ENCODE data around the gene PDK2.

The PDK2 gene

DNA sequence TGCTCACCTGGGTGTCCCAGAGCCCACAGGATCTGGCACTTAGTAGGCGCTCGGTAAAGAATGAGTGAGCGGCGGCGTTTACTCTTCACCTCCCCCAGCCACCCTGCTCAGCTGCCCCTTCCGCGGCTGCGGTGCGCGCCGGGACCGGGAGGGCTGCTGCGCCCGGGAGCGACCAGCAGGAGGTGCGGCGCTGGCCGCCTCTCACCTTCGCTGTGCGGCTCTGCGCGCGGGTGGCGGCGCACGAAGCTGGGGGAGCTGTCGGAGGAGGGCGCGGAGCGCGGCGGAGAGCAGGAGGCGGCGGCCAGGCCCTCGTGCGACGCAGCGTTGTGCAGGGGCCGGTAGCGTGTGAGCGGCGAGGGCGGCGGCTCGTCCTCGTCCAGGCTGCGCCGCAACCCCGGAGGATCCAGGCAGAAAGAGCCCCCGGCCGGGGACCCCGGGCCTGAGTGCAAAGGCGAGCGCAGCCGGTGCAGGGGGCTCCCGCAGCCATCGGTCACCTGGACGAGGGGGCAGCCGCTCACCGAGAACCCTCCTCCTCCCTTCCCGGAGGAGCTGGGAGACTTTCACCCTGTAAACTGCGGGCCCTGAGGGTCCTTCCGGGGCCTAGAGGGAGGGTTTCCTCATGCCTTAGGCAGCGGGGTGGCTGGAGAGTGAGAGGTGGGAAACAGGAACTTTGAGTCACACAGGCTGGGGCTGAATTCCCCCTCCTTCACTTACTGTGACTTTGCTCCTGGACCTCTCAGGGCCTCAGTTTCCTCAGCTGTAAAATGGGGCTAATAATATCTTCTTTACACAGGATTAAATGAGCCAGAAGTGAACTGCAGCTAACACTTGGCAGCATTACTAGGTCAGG lies 22.3 kb downstream of the PDK2 start:
- no peak for DNase-seq (ENCODE audit: low spot score)

DNA sequence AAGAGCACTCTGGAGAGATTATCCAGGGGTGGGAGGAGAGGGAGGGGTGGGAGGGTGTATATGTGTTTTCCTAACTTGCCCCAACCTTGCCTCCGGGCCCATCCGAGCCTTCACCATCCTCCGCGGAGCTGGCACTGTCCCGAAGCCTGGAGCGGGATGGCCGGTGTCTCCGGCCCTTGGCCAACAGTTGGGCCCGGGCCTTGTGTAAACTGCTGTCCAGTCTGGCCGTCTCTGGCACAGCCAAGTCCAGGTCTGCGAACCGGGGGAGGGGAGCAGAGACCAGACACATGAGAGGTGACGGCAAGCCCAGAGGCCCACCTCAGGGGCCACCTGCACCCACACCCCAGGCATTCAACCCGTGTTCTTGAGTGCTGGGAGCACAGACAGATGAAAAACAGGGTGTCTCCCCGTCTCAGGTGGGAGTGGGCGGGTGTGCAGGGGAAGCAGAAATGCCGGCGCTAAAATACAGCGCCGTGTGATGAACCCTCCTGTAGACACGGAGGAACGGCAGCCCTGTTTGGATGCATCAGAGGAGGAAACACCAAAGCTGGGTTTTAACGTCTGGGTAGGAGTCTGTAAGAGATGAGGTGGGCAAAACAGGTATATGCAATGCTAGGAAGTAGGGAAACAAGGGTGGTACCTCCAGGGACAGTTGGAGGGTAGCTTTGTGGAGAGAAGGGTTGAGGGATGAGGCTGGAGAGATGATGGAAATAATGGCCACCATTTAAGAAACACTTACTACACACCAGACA lies 23.1 kb downstream of the PDK2 start:
- DNase-seq (ENCODE audit: low spot score), result no peak

DNA sequence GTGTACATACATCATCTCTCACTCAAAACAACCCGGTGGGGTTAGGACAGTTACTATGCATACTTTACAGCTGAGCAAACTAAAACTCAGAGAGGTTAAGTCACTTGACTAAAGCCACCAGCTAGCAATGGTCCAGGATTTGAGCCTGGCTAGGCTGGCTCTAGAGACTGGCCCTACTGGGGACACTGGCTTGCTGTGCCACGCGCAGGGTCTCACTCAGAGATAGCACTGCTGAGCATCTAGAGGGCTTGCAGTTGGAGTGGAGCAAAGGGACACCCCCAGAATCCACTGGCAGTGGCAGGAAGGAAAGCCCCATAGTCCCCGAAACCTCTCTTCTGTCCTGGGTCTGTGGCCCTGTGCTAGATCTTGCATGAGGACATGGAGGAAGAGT lies 23.7 kb downstream of the PDK2 start:
- no peak for DNase-seq (ENCODE audit: low spot score)

DNA sequence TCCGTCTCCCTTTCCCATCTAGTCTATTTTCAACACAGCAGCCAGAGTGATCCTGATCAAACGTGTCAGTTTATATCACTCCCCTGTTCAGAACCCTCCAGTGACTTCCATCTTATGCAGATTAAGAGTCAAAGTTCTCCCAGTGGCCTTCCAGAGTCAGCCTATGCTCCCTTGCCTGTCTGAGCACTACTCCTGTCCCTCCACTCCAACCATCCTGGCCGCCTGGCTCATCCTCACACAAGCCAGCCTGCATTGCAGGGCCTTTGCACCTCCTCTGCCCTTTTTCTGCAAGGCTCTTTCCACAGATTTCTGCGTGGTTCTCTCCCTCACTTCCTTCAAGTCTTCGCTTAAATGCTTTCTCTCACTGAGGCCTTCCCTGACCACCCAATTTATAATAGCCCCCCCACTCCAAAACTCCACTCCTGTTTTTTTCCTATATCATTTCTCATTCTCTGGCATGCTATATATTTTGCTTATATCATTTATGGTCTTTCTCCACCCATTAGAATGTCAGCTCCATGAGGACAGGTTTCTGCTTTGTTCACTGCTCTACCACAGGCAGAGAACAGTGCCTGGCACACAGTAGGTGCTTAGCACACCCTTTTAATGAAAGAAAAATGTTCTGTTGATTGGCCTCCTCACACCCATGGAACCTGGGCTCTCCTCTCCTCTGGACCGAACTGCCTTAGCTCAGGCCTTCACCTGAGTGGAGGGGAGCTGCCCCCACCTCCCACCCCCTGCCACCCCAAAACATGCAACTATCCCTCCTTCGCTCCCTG lies 25.5 kb downstream of the PDK2 start:
- no peak for DNase-seq (ENCODE audit: low spot score)

DNA sequence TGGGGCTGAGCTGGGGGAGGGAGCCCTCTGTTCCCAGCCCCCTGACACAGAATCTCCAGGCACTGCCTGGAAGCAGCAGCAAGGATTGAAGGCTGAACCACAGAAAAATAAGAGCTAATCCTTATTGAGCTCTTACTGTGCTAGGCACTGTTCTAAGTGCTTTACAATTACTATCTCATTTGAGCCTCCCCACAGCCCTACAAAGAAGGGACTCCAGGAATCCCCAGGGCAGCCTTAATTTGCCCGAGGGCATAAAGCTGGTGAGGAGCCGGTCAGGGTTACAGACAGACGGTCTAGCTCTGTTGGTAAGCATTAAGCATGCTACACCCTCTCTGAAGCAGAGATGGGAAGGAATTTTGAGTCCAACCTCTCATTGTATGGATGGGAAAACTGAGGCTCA lies 27.8 kb downstream of the PDK2 start:
- no peak for DNase-seq (ENCODE audit: low spot score)

DNA sequence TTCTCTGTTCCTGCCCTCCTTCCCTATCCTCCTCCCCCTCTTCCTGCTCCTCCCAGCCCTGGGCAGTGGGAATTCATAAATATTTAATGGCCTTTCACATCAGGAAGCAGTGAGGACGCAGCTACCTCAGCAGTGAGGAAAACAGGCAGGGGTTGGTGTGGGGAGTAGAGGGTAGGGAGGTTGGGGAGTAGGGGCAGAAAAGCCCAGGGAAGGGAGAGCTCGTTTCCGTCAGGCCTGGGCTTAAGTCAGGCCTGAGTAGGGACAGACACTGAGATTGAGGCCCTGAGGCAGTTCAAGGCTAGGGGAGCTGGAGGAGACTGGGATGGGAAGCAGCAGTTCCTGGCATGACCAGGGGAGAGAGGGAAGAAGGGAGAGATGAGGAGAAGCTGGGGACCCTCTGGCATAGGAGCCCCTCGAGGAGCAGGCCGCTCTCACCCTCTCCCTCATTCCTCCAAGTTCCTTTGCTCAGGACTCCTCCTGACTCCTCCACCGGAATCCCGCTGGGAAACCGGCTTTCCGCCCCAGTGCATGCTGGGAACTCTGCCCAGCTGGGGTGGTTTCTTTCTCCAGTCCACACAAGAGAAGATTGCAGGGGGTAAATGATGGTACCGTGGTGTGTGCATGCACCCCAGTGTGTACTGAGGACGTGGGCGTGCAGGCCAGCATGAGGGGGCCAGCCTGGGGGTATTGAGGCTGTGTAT lies 28.6 kb downstream of the PDK2 start:
- DNase-seq (ENCODE audit: low spot score), result no peak

DNA sequence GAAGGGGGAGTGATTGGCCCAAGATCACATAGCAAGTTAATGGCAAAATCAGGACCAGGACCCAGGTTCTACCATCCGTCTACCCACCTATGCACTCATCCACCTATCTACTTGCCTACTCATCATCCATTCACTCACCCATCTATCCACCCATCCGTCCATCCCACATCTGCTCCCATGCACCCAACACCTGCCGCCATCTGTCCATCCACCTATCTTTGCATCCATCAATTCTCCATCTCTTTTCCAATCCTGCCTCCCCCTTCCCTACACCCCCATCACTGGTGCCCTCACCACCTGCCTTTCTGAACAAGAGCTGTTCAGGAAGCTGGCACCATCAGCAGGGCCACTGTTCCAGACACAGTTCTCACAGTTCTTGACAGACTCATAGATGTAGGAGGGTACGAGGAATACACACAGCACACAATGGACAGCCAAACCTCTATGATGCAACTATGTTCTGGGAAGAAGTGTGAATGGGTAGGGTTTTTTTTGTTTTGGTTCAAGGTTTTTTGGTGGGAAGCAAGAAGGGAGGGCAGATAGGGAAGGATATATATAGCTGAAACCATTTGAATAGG lies 30.4 kb downstream of the PDK2 start:
- DNase-seq (ENCODE audit: low spot score), result peak; percentile 72

DNA sequence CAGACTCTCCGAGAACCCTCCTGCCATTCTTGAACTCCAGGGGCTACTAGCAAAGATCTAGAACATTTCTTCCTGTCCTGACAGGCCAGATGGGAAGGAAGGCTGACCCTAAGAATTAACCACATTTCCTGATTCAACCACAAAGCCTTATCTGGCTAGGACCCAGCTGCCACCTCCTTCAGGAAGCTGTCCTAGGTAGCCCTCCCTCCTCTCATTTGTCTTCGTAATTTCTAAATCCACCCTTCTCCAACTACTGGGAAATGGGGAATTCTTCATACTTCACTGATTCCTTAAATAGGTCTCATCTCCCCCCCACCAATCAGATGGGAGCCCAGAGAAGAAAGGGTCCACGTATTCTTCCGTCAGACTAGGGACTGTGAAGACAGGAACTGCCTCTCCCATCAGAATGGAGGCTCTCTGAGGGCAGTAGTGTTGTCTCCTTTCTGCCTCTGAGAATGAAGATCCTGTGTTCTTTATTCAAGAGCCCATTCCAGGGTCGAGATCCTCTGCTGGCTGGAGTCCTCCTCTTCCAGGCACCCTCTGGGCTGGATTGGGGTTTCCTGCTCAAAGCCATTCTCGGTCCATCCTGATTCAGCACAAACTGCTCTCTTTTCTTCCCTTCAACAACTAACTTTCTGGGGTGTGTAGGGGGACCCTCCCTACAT lies 32.7 kb downstream of the PDK2 start:
- DNase-seq (ENCODE audit: low spot score), result no peak

DNA sequence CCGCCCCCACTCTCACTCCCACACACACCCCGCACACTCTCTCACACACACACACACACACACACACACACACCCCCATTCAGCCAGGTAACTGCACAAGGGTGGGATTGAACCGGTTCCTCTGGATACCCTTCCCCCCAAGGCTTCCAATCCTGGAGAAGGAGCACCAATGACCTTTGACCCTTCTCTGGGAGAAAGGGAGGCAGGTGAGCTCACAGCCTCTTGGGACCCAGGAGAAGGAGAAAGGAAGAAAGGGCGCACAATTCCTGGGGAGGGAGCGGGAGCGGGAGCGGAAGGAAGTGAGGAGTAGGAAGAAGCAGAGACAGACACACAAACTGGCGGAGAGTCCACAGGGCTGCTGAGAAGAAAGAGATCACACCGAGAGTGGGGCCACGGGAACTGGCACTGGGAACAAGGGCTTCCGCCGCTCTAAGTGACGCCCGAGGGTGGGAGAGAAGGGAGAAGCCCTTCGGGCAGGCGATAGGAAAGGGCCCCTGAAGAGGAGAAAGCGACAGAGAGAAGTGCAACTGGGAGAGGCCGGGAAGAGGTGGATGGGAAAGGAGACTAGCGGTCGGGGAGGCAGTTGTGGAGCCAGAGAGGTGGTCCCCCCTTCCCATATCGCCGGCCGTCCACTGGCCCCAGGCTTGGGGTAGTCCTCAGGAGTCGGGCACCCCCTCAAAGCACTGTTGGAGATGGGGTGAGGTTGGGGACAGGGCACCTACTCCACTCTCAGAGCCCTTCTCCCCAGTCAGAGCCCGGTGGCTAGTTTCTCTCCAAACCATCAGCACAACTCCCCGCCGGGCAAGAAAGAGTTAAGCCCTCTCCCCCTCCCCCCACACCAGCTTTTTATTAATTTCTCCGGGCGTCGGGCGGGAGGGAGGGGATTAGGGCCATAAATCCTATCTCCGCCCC lies 33.5 kb downstream of the PDK2 start:
- no peak for DNase-seq (ENCODE audit: low spot score)

DNA sequence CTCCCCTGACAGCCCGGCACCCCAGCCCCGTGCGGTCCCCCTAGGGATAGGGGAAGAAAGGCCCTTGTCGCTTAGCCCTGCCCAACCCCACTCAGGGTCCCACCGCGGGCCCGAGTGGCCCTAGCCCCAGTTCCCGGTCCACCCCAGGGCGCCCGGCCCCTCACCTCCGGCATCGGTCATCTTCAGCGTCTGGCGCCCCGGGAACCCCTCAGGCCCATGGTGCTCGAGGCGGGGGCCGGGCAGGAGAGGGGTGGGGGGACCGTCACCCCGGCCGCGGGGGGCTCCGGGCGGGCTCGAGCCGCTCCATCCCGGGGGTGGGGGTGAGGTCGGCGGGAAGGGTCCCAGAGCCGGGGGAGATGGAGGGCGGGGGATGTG lies 34.2 kb downstream of the PDK2 start:
- DNase-seq (ENCODE audit: low spot score), result no peak

DNA sequence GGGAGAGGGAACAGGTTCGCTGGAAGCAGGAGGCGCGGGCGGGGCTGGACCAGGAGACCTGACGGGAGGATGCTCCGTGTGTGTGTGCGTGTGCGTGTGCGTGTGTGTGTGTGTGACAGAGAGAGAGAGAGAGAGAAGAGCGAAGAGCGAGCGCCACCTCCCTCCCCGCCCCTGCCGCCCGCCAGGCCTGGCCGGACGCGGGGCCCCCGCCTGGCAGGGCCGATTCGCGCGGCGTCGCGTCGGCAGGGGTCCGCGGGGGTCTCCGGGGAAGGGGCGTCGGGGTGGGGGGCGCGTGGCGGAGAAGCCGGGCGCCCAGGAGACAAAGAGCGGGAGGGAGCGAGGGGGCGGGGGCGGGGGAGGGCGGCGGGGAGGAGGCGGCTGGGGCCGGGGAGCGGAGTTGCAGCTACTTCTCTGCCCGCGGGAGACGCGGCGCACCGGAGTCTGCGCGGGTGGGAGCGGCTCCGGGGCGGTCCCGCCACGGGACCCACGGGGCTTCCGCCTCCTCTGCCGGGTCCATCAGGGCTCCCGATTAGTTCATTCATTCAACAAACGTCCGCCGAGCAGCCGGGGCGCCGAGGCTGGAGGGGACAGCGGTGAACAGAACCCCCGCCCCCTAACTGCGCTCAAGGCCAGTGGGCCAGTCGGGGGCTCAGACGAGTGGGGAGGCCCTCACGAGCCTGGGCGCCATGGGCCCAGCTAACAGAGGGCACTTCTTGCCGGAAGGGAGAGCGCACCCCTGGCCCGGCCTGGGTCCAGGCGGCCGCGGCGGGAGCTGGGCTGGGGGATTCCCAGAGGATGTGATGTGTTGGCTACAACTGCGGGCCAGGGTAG lies 34.8 kb downstream of the PDK2 start, which contains the start of gene SAMD14:
Gene SAMD14 (minus strand): TSS at position 433 of the 831 bp plus-strand sequence. CDS start 5,201 bp downstream, outside the sequence.
- no peak for DNase-seq (ENCODE audit: low spot score)

DNA sequence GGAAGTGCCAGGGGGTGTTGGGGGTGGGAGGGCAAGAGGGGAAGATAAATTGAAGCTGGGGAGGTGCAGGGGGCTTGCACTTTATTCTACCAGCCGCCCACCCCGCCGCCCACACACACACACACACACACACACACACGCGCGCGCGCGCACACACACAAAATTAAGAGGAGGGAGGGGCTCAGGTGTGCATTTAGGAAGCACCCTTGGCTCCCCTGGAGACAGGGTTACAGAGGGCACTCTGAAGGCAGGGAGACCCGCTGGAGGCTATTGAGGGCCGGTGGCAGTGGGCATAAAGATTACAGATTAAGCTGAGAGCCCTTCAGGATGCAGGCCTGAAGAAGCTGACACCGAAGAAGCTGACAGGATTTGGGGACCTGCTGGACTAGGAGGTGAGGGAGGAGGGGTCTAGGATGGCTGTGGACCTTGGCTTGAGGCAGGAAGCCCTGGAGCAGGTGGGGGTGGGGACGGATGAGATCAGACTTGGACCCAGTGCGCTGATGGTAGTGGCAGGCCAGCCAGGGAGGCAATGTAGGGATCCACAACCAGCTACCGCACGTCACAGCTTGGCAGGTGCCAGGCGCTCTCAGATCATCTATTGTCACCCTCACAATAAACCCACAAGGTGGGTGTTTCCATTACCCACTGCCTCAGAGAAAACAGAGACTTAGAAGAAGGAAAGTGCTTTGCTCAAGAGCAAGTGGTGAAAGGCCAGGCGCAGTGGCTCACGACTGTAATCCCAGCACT lies 35.6 kb downstream of the PDK2 start:
- no peak for DNase-seq (ENCODE audit: low spot score)

DNA sequence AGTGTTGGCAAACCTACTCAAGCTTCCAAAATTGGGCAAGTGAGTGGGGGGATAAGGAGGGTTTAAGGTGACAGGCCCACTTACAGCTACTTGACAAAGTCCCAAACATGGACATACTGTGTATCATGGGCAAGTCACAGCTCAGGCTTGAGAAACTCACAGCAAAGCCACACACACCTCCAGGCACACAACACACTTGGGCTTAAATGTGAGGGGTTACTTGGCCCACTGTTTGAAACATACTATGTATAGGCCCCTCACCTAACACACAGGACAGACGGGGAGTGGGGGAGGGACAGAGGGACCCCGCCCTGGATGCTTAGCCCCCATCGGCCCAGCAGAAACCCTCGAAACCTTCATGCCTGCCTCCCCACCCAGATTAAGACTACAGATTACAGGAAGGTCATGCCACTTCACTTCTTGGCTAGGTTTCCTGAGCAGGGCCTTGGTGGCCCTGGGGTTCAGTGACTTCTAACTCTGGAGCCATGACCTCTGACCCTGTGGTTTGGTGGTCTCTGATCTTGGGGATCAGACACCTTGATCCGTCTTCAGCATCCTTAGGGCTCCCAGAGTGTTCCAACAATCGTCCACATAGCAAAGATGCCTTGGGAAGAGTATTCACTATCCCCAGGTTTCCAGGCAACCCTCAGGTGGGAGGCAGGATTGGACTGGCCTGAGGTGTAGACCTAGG lies 37.1 kb downstream of the PDK2 start:
- DNase-seq (ENCODE audit: low spot score), result no peak

DNA sequence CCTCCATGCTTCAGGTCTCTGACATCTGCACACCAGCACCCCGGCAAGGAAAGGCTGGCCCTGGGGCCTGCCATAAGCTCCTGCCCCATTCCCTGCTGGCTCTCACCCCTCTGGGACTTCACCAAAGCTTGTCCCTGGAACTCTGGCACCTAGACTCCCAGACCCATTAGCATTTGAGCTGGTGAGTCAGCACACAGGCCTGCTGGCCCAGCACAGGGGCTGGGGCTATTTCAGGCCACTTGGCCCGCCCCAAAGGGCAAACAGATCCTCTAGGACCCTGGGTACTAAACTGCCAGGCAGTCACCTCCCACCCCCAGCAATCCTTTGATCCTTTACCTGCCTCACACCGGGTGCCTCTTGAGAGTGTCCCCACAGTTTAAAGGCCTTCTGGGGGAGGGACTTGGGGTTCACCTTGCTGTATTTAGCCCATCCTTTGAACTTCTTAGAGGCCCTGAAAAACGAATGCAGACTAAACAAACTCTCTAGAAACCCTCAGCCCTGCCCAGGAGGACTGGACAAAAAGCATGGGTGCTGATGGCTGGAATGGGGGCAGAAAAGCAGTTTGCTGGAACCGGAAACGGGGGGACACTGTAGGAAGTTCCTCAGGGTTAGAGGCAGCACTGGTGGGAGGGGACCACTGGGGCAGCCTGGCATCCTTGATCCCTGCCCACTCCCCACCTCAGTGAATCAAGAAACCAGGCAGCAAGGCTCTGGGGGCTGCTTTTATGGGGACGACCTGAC lies 38.0 kb downstream of the PDK2 start:
- DNase-seq (ENCODE audit: low spot score), result no peak

DNA sequence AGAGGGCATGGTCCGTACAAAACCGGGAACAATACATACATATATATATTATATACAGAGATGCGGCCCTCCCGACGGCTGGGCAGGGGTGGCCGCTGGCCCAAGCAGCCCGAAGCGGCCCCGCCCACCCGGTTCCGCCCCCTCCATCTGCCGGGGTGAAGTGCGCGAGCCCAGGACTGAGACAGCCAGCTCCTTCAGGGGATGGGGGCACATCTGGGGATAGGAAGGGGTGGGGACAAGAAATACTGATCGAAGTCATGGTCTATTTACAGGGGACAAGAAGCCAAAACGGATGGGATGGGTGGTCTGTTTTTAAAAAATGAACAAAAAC lies 38.6 kb downstream of the PDK2 start:
- DNase-seq (ENCODE audit: low spot score), result no peak

DNA sequence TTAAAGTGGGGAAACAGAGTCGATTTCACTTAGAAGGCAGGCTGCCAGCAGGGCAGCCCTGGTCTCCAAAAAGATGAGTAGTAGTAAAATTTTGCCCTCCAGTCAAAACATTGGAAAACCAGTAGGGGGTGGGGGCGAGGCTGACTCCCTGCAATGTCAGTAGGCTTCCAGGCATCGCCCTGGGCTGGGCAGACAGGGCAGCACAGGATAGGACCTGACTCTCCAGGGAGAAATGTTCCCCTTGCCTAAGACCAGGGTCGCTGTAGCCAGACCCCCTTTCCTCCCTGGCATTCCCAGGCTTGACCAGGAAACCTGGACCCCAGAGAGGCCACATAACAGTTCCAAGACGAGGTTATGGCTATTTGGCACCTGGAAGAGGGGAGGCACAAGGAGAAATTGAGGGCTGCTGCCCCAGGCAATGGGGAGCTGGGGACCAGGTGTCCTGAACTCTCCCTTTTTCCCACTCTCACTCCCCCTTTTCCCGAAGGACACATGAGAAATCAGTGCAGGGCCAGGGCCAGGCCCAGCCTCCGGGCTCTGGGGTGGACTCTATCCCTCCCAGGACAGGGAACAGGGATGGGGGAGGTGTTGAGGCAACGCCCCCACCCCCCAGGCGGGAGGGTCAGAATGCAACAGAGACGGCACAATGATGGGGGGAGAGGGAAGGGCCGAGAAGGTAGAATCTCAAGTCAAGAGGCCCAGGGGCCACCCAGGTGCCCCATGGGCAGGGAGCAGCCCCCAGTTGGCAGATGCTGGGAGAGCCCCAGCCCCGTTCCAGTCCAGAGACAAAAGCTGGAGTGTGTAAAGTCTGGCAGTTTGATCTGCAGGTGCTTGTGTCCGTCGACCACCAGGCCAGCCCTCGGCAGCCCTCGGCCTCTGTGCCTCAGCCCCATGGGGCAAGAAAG lies 39.3 kb downstream of the PDK2 start:
- DNase-seq (ENCODE audit: low spot score), result no peak

All from Ammon's horn (tissue), 1 donor.